Activated effector memory CD4-positive, alpha-beta T cell treated with Interleukin-2 at 50 U/mL for 16 hours (primary cell): Measurements from ENCODE around the gene EFHC1.

Experiments used
- DNase-seq: peaks from one replicate; pipeline ENCODE4 v3.0.0-alpha.2; 2020

EFHC1 gene

DNA sequence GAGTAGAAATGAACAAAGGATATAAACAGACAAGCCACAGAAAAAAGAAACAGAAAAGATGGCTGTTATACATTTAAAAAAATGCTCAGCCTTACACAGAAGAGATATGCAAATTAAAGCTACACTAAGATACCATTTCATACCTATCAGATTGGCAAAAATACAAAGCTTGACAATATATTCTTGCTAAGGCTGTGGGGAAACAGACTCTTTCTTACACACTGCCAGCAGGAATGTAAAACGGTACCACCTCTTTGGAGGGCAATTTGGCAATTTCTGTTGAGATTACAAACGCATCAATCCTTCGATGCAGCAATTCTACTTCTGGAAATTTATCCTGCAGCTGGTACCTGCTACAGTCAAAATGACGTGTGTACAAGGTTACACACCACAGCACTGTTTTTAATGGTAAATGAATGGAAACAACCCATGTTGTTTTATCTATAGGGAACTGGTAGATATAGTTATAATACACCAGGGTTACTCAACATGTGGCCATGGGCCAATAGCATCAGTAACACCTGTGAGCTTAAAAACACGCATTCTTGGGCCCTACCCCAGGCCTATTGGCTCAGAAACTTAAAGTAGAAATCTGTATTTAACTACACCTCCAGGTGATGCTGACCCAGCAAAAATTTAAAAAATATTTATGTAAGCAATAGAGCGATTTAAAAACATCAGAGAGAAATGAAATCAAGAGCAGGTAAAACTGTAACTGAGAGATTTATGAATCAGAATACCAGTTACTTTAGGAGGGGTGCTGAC is 103.4 kb downstream of the EFHC1 start:
- DNase-seq, result no peak

- no peak for DNase-seq
Observed at GRCh38 chr6:52524918-52525317, 104.8 kb downstream of the EFHC1 start.

GRCh38 chr6:52526634-52527033 is 106.5 kb downstream of the EFHC1 start:
- DNase-seq, result no peak

GRCh38 chr6:52527436-52527835 is 107.3 kb downstream of the EFHC1 start:
- no peak for DNase-seq

DNA sequence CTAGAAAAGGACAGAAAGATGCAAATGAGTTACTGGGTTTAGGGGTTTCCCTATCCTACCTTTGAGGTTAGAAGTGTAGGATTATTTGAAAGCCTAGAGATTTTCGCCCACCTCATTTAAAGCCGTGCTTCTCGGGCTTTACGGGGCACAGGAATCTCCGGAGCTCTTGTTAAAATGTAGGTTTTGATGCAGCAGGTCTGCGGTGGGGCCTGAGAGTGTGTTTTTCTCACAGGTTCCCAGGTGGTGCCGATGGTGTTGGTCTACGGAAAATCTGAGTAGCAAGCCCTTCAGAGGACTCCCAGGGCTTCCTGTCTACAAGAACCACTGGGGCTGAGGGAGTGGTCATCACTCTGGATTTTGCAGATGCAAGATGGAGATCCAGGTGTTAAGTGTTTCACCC is 109.2 kb downstream of the EFHC1 start:
- DNase-seq, result no peak

- DNase-seq, result no peak
Observed at GRCh38 chr6:52530351-52530750, 110.2 kb downstream of the EFHC1 start.

- no peak for DNase-seq
Observed at GRCh38 chr6:52531396-52531795, 111.3 kb downstream of the EFHC1 start.

GRCh38 chr6:52531834-52532233 is 111.7 kb downstream of the EFHC1 start:
- no peak for DNase-seq

- no peak for DNase-seq
Observed at GRCh38 chr6:52532457-52532856, 112.3 kb downstream of the EFHC1 start.

GRCh38 chr6:52533491-52533890 is 113.3 kb downstream of the EFHC1 start:
- no peak for DNase-seq

GRCh38 chr6:52534363-52534762 is 114.2 kb downstream of the EFHC1 start:
- DNase-seq, result no peak

GRCh38 chr6:52534966-52535390 is 114.8 kb downstream of the EFHC1 start:
- no peak for DNase-seq

DNA sequence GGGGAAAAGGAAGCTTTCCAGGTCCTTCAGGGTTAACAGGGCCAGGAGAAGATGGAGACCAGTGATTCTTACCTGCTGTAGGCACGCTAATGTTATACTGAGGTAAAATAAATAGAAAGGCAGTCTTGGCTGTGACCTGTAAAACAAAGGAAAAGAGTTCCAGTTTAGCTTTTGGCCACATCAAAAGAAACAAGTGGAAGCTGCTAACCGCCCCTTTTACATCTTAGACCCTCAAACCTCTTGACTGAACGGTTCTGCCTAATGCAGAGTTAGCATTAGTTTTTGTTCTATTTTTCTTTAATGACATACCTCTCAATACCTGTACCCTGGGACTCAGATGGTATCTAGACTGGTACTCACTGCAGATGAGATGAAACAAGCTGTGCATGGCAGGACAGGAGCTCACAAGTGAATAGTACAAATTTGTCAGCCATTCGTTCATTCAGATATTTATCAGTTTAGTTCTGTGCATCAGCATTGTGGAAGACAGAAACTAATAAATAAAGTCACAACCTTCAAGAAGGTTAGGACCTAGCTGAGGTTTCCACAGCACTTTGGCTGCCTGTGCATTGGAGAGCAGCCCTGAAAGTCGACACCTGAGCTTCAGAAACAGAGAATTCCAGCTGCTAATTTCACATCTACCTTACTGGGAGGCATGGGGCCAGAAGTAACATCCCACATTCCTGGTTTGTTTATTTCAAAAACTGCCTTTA is 115.7 kb downstream of the EFHC1 start:
- no peak for DNase-seq

DNA sequence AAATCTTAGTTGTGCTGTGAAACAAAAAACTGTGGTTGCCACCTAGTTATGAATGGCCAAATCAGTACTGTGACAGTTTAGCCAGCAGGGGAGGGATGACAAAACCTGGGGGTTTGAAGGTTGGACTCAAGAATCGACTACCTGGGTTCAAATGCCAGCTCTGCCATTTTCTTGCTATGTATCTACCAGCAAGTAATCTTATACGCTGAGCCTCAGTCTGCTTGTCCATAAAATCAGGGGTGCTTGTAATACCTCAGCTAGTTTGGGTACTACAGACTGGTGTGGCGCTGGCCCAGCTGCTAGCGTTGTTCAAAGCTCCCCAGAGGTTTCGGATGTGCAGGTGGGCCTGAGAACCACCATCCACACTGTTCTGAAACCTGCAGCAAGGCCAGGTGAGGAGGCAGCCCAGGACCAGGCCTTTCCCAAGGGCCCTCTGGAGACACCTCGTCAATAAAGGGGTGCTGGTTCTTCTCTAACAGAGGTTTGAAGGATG is 116.3 kb downstream of the EFHC1 start:
- DNase-seq, result no peak

DNA sequence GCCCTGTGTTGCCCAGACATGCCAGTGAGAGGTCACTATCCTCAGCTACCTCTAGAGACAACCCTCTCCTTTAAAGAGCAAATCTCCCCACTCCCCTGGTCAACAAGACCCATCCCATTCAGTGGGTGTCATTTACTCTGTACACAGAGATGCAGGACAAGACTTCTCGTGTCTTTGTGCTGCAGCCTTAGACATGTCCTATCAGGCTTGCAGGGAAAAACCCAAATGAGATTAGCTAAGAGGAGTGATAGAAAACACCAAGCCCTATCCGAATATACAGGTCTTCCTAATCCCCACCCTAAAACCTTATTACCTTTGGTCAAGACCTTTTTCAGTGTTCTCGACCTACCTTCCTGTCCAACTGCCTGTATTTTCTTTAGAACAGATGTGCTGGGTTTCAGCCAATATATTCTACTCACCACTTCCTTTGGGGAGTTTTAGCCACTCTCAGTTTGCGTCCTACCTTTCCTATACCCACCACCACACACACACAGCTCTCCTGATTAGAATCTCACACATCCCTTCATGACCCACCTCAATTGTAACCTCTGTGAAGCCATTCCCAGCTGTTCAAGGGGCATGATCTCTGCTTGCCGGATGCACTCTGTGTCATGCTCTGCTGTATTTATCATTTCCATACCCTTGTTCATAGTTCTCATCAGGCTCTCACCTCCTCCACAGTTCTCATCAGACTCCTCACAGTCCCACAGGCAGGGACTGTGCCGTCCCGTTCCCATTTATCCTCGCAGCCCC is 117.0 kb downstream of the EFHC1 start:
- DNase-seq, result no peak

DNA sequence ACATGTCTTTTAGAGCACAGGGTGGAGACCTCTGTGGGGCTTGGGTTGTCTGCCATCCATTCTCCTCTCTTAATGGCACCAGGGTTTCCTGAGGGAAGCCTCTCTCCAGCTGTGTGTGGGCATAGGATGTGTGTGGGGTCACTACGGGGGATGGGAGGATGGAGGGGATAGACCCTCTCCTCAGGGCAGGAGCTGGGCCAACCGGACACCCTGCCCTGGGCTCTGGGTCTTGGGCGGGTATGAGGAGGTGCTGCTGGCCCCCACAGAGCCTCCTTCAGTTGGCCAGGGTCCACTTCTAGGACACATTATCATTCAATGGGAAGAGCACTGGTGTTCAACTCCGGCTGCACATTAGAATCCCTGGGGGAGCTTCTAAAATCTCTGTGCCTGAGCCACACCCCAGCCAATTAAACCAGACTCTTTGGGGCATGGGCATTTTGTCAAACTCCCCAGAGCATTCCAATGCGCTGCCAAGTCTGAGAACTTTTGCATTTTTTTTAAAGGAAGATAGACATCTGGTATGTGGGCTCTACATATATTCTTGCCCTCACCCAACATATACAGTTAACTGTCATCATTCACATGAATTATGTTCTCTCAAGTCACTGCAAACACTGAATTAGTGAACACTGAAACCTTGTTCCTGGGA is 118.2 kb downstream of the EFHC1 start:
- no peak for DNase-seq

DNA sequence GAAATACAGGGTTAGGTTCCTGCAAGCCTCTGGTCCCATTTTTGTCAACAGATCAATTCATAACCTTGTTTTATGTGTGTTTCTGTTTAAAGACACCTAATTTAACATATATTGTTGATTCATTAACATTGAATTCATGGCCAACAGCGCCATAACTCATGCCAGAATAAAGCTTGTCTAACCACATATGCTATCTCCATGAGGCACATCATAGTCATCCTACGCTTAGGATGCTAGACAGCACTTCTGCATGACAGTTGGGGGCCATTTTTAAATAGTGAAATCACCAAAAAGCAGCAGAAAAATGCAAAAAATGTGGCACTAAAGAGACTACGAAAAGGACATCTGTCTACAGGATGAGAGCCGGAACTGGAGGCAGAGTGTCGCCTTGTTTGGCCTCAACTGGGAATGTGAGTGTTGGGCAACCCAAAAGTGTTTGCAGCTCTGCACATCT is 118.8 kb downstream of the EFHC1 start:
- DNase-seq, result no peak

- DNase-seq, result no peak
Observed at GRCh38 chr6:52539607-52540006, 119.5 kb downstream of the EFHC1 start.

DNA sequence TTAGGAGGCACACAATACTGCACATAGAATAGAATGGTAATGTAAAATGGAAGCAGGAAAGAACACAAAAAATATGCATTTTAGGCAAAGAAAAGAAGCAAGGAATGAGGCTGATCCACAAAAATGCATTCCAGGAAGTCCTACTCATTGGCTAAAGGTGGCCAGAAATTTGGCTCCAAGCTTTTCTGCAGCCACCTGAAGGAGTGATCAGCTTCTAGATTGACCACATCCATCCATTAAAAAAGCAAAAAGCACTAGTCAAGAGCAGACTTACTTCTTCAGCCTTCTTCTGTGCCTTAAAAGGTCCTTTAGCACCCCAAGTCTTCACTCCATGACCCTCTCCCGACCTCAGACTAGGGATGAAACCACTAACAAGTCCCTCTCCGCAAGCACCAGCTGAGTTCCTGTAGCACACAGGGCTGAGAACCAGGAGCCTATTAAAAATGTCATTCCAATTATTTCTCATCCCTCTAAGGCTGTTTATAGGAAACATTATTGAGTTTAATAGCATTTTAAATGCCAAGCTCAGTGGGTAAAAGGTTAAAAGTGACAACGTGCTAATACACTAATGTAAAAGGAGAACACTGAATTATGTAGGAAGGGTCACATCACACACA is 120.3 kb downstream of the EFHC1 start:
- no peak for DNase-seq

GRCh38 chr6:52541135-52541534 is 121.0 kb downstream of the EFHC1 start:
- DNase-seq, result no peak

DNA sequence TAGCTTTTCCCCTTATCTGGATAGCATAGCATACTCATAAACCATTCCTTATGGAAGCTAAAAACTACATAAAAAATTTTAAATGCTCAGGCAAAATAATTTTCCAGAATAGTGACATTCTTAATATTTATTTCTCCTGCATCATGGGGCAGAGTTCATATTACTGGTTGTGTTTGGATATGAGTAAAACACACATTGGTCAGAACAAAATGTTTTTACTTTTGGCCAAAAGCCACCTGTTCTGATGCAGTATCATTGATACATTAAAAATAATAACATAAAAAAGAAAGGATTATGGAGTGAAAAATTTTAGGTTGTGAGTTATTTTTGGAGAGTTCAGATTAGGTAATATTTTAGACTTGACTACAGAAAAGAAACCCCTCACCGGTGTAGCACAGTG is 123.1 kb downstream of the EFHC1 start:
- no peak for DNase-seq
